Keratinocyte (primary cell): ENCODE data around the gene UXS1. TPM values are rescaled to one million over a fixed set of nuclear protein-coding genes. Genes with fewer than 3 reads are reported as not detected.

ENCODE experiments used
- DNase-seq: peaks from one replicate; pipeline ENCODE4 v3.0.0-alpha.2; 2011; ENCODE audit warnings: low read depth, missing footprints, low spot score
- FAIRE-seq: peaks from 2 replicates; lab custom pipeline; 2011; peaks lifted over from hg19 to GRCh38; lab: Jason Lieb, UNC
- H2AFZ ChIP-seq: 2 replicates; pipeline ENCODE4 v1.6.0; 2012; ENCODE audit warnings: low read length, control low read depth, inconsistent platforms; ENCODE audit not compliant: control insufficient read depth
- H3K27ac ChIP-seq: 2 replicates; pipeline ENCODE4 v1.5.1; 2011; ENCODE audit warnings: low read length; ENCODE audit not compliant: control insufficient read depth, insufficient read depth
- H3K27me3 ChIP-seq: 3 replicates; pipeline ENCODE4 v1.6.0; 2011; ENCODE audit warnings: low read length; ENCODE audit not compliant: control insufficient read depth, insufficient read depth; ENCODE audit errors: extremely low read depth
- H3K36me3 ChIP-seq, 2 experiments: 2 replicates in 1 of 2; 3 replicates in 1 of 2; pipeline ENCODE4 v1.5.1; 2011; ENCODE audit warnings: low read length in 2 of 2, mild to moderate bottlenecking in 1 of 2; ENCODE audit not compliant: control insufficient read depth in 2 of 2, insufficient read depth in 2 of 2; ENCODE audit errors: extremely low read depth in 1 of 2
- H3K4me1 ChIP-seq: 3 replicates; pipeline ENCODE4 v1.5.1; 2011; ENCODE audit warnings: low read length; ENCODE audit not compliant: control insufficient read depth, insufficient read depth; ENCODE audit errors: extremely low read depth
- H3K4me2 ChIP-seq: 3 replicates; pipeline ENCODE4 v1.6.0; 2011; ENCODE audit warnings: low read depth, low read length; ENCODE audit not compliant: control insufficient read depth, insufficient read depth; ENCODE audit errors: extremely low read depth
- H3K4me3 ChIP-seq, 3 experiments: fragments of 200-600 bp in 1 of 3; sonication (generic) in 1 of 3; 2 replicates in 2 of 3; 3 replicates in 1 of 3; pipeline ENCODE4 v1.5.1; 2011 to 2016; ENCODE audit warnings: low read length in 3 of 3, mild to moderate bottlenecking in 3 of 3, control low read depth in 2 of 3, inconsistent platforms in 1 of 3, low read depth in 1 of 3, mixed read lengths in 1 of 3, mixed run types in 1 of 3, moderate library complexity in 1 of 3; ENCODE audit not compliant: control insufficient read depth in 2 of 3, insufficient read depth in 2 of 3; ENCODE audit errors: extremely low read depth in 1 of 3
- H3K79me2 ChIP-seq: 2 replicates; pipeline ENCODE4 v1.6.0; 2012; ENCODE audit warnings: low read length; ENCODE audit not compliant: control insufficient read depth, insufficient read depth
- H3K9ac ChIP-seq: 3 replicates; pipeline ENCODE4 v1.6.0; 2011; ENCODE audit warnings: low read length; ENCODE audit not compliant: control insufficient read depth, insufficient read depth; ENCODE audit errors: extremely low read depth
- H3K9me1 ChIP-seq: 3 replicates; pipeline ENCODE4 v1.6.0; 2011; ENCODE audit warnings: low read length; ENCODE audit not compliant: control insufficient read depth, insufficient read depth; ENCODE audit errors: extremely low read depth
- H3K9me3 ChIP-seq: 2 replicates; pipeline ENCODE4 v1.5.1; 2012; ENCODE audit warnings: low read depth, low read length; ENCODE audit not compliant: control insufficient read depth
- H4K20me1 ChIP-seq: 3 replicates; pipeline ENCODE4 v1.6.0; 2011; ENCODE audit warnings: low read length; ENCODE audit not compliant: control insufficient read depth, insufficient read depth; ENCODE audit errors: extremely low read depth
- EZH2 ChIP-seq: IDR thresholded peaks from one replicate; pipeline ENCODE4 v1.6.1; 2012; ENCODE audit warnings: inconsistent platforms, mild to moderate bottlenecking, low read length, moderate library complexity
- dilution Hi-C: fragments of 300-500 bp; cut with MboI; formaldehyde crosslinking; loops from one replicate; pipeline ENCODE4 v1.7.0; 2020; ENCODE audit warnings: low sequenced_read_pairs; ENCODE audit not compliant: extremely low pct_ligation_motif_present
- polyA plus RNA-seq, 5 experiments: library from polyadenylated mRNA; depleted of rRNA in 3 of 5; stranded (reverse) in 3 of 5; stranded (forward) in 1 of 5; unstranded in 1 of 5; fragments of >200 nt; gene quantifications; 1 replicate in 1 of 5; 2 replicates in 3 of 5; 3 replicates in 1 of 5; pipeline versions ENCODE4 v1.2.1 to v1.2.3, GENCODE V29; 2011 to 2012; ENCODE audit warnings: missing spikeins in 2 of 5, low read depth in 1 of 5, low replicate concordance in 1 of 5
- TF ChIP-seq, protein P1 (sequence below), 3 experiments: IDR thresholded peaks in 1 of 3; conservative IDR thresholded peaks in 1 of 3; optimal IDR thresholded peaks in 1 of 3; 2 replicates in 2 of 3; 3 replicates in 1 of 3; pipeline versions ENCODE3 to v1.5.1; 2011; ENCODE audit warnings: low read length in 3 of 3, mild to moderate bottlenecking in 3 of 3, moderate library complexity in 2 of 3, control low read depth in 1 of 3, inconsistent platforms in 1 of 3; ENCODE audit not compliant: insufficient read depth in 2 of 3; ENCODE audit errors: extremely low read depth in 1 of 3

UXS1 gene
- polyA plus RNA-seq, 1 donor (not counting 4 experiments of a cell fraction or from before 2014, with no cell fraction given) = 43.5 TPM

GRCh38 chr2:106098664-106099063 is 95.4 kb downstream of the UXS1 start:
- no peak for TF ChIP-seq EZH2
- TF ChIP-seq, protein P1, sequence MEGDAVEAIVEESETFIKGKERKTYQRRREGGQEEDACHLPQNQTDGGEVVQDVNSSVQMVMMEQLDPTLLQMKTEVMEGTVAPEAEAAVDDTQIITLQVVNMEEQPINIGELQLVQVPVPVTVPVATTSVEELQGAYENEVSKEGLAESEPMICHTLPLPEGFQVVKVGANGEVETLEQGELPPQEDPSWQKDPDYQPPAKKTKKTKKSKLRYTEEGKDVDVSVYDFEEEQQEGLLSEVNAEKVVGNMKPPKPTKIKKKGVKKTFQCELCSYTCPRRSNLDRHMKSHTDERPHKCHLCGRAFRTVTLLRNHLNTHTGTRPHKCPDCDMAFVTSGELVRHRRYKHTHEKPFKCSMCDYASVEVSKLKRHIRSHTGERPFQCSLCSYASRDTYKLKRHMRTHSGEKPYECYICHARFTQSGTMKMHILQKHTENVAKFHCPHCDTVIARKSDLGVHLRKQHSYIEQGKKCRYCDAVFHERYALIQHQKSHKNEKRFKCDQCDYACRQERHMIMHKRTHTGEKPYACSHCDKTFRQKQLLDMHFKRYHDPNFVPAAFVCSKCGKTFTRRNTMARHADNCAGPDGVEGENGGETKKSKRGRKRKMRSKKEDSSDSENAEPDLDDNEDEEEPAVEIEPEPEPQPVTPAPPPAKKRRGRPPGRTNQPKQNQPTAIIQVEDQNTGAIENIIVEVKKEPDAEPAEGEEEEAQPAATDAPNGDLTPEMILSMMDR (optimal IDR thresholded peaks at IDR 0.05 in 1 of 3, IDR thresholded peaks at IDR 0.05 in 1 of 3, conservative IDR thresholded peaks at IDR 0.05 in 1 of 3; ENCODE audit: extremely low read depth in 1 of 3, insufficient read depth in 2 of 3, low read length in 3 of 3) = no peak
- H2AFZ ChIP-seq = no peak overlapping the region
- FAIRE-seq (no peak), DNase-seq (no peak)
- dilution Hi-C loops = no loop called here
- no peak overlapping the region for H3K9ac ChIP-seq
- H3K4me2 ChIP-seq = no peak overlapping the region
- H3K4me3 ChIP-seq = no peak overlapping the region
- no peaks in the 10 kb centered on the region for H3K79me2 ChIP-seq
- H3K27ac ChIP-seq = no peak overlapping the region
- peaks cover 18% of the 10 kb centered on the region in 2 experiments for H3K36me3 ChIP-seq
- H3K9me3 ChIP-seq = no peaks in the 10 kb centered on the region
- H4K20me1 ChIP-seq = no peaks in the 10 kb centered on the region
- no peaks in the 10 kb centered on the region for H3K9me1 ChIP-seq
- H3K27me3 ChIP-seq = no peaks in the 10 kb centered on the region
- no peaks in the 10 kb centered on the region for H3K4me1 ChIP-seq

DNA sequence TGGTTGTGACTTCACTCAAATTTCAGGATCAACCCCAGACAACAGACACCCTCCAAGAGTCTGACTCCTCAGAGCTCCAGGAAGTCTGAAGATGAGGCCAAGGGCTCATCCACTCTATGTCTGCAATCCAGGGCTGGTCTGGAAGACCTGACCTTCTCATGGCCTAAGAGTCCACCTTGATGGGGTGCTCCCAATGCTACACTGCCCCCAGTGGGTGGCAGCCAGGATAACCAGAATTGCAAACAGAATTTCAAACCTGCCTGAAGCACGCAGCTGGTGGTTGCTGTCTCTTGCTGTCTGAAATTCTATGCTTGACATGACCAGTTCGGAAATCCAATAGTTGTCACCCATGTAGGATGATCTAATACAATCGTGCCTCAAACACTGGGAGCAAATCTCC is 96.0 kb downstream of the UXS1 start:
- no peak for DNase-seq

More for the DNA sequence above, 96.0 kb downstream of the UXS1 start:
- no peak for FAIRE-seq
- no peaks in the 10 kb centered on the region for H3K4me1 ChIP-seq
- no peak overlapping the region for H2AFZ ChIP-seq
- peaks cover 18% of the 10 kb centered on the region in 2 experiments for H3K36me3 ChIP-seq
- H3K4me3 ChIP-seq = no peak overlapping the region
- no peaks in the 10 kb centered on the region for H3K9me3 ChIP-seq
- no peak overlapping the region for H3K4me2 ChIP-seq
- H3K9me1 ChIP-seq = no peaks in the 10 kb centered on the region
- H3K9ac ChIP-seq = no peak overlapping the region
- no peak overlapping the region for H3K27ac ChIP-seq
- dilution Hi-C loops = no loop called here
- no peaks in the 10 kb centered on the region for H4K20me1 ChIP-seq
- TF ChIP-seq, protein P1 (optimal IDR thresholded peaks at IDR 0.05 in 1 of 3, IDR thresholded peaks at IDR 0.05 in 1 of 3, conservative IDR thresholded peaks at IDR 0.05 in 1 of 3; ENCODE audit: extremely low read depth in 1 of 3, insufficient read depth in 2 of 3, low read length in 3 of 3) = peak; percentile 23 to 71 (median 50)
- TF ChIP-seq EZH2 = no peak
- H3K27me3 ChIP-seq = no peaks in the 10 kb centered on the region
- H3K79me2 ChIP-seq = no peaks in the 10 kb centered on the region
